NCI-H460 (cell line): ENCODE measurements around the gene ZNF407. TPM values are rescaled to one million over a fixed set of nuclear protein-coding genes. Genes with fewer than 3 reads are reported as not detected.

Experiments used
- DNase-seq: peaks from one replicate; pipeline ENCODE4 v3.0.0-alpha.2; 2016; ENCODE audit warnings: low read depth; ENCODE audit errors: extremely low read depth
- total RNA-seq: library from RNA; depleted of rRNA; stranded (reverse); fragments of >200 nt; shearing (Covaris generic); gene quantifications from 2 replicates; pipeline ENCODE4 v1.2.3, GENCODE V29; 2014

ZNF407 gene
- total RNA-seq, 1 experiment from 2014 or later, result 5.7 TPM

GRCh38 chr18:74661691-74662090 lies 64.0 kb downstream of the ZNF407 start:
- DNase-seq, result no peak

GRCh38 chr18:74662622-74663021 lies 65.0 kb downstream of the ZNF407 start:
- no peak for DNase-seq

- DNase-seq, result no peak
Observed at GRCh38 chr18:74665346-74665745, 67.7 kb downstream of the ZNF407 start.

- no peak for DNase-seq
Observed at GRCh38 chr18:74665905-74666304, 68.2 kb downstream of the ZNF407 start.

GRCh38 chr18:74669136-74669798 lies 71.6 kb downstream of the ZNF407 start:
- DNase-seq, result no peak

GRCh38 chr18:74672371-74672770 lies 74.7 kb downstream of the ZNF407 start:
- no peak for DNase-seq

- DNase-seq, result no peak
Observed at GRCh38 chr18:74674487-74674886, 76.8 kb downstream of the ZNF407 start.

- DNase-seq, result no peak
Observed at GRCh38 chr18:74679006-74679678, 81.5 kb downstream of the ZNF407 start.

GRCh38 chr18:74679679-74680076 lies 82.0 kb downstream of the ZNF407 start:
- DNase-seq, result no peak

GRCh38 chr18:74682141-74682990 lies 84.7 kb downstream of the ZNF407 start:
- no peak for DNase-seq

- no peak for DNase-seq
Observed at GRCh38 chr18:74682991-74683297, 85.3 kb downstream of the ZNF407 start.

- no peak for DNase-seq
Observed at GRCh38 chr18:74683573-74683972, 85.9 kb downstream of the ZNF407 start.

GRCh38 chr18:74689251-74689650 lies 91.6 kb downstream of the ZNF407 start:
- no peak for DNase-seq

- no peak for DNase-seq
Observed at GRCh38 chr18:74692367-74693013, 94.8 kb downstream of the ZNF407 start.

- no peak for DNase-seq
Observed at GRCh38 chr18:74694436-74694835, 96.8 kb downstream of the ZNF407 start.

GRCh38 chr18:74695170-74695569 lies 97.5 kb downstream of the ZNF407 start:
- no peak for DNase-seq

- no peak for DNase-seq
Observed at GRCh38 chr18:74698881-74699280, 101.2 kb downstream of the ZNF407 start.

- no peak for DNase-seq
Observed at GRCh38 chr18:74699455-74699854, 101.8 kb downstream of the ZNF407 start.

GRCh38 chr18:74702950-74703349 lies 105.3 kb downstream of the ZNF407 start:
- no peak for DNase-seq

- DNase-seq, result no peak
Observed at GRCh38 chr18:74708169-74708568, 110.5 kb downstream of the ZNF407 start.

- no peak for DNase-seq
Observed at GRCh38 chr18:74709452-74709851, 111.8 kb downstream of the ZNF407 start.
